ENCODE results near the gene SLCO2B1. TPM values are rescaled to one million over a fixed set of nuclear protein-coding genes. Genes with fewer than 3 reads are reported as not detected.

SLCO2B1 gene
- total RNA-seq, 2 experiments from 2014 or later = not detected

DNA sequence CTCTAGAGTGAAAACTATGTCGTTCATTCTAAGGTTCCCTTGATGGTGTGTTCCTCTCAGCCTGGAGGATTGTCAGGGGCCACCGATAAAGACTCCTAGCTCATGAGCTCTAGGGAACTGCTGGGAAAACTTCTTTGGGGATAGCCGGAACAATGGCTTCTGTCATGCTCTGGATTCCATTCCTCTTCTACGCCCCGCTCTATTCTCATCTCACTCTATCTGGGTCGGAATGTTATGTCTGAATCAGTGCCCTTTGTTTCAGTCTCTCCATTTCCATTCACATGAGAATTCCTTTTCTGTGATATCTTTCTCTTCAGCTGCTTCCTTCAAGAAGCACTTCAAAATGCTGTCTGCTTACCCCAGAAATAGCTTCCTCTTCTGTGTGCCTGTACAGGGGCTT lies 16.9 kb upstream of the SLCO2B1 start:
- H3K27ac Mint-ChIP-seq = no peak overlapping the region
- CTCF ChIA-PET = interaction anchor here (0.7 to 2.2 kb wide), 7 partner anchors 9 to 114 kb away, joined by 3 to 13 read pairs (median 3); no protein-coding TSS in a partner anchor
- no peaks in the 10 kb centered on the region for H3K4me1 Mint-ChIP-seq
- no peak overlapping the region for H3K4me3 Mint-ChIP-seq
- no peaks in the 10 kb centered on the region for H3K36me3 Mint-ChIP-seq
- H3K27me3 Mint-ChIP-seq = peaks cover 47% of the 10 kb centered on the region
- DNase-seq (peak; percentile 22), ATAC-seq (no peak)
- no peaks in the 10 kb centered on the region for H3K9me3 Mint-ChIP-seq (ENCODE audit: low read depth)

DNA sequence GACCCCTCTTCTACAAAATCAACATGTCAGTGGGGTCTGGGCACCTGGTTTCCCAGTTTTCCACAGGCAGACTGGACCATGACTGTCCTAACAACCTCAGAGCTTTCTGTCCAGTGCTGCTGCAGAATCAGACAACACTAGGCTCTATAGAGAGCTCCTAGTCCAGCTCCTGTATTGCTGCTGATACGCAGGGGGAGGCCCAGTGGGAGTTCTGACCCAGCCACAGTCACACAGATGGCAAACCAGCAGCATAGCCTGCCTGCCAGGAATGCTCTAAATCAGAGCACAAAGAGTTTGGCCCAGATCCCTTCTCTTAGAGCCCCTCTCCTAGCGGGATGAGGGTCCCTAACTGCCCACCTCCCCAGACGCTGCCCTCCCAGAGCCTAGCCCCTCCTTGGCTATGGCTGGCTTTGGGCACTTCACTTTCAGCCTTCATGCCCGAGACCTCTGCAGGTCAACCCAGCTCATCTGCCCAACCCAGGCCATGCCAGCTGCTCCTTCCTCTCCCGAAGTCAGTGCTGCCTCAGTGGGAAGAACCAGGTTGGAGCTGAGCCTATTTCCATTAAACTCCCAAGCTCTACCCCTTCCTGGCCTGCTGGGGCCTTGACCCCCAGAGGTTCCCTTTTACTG lies 15.8 kb upstream of the SLCO2B1 start:
- no peak overlapping the region for H3K27ac Mint-ChIP-seq
- no peaks in the 10 kb centered on the region for H3K4me1 Mint-ChIP-seq
- ATAC-seq = no peak
- H3K9me3 Mint-ChIP-seq (ENCODE audit: low read depth) = no peaks in the 10 kb centered on the region
- H3K27me3 Mint-ChIP-seq = peaks cover 46% of the 10 kb centered on the region
- no peaks in the 10 kb centered on the region for H3K36me3 Mint-ChIP-seq
- H3K4me3 Mint-ChIP-seq = no peak overlapping the region
- peak; percentile 18 for DNase-seq
- CTCF ChIA-PET = interaction anchor here (0.7 to 1.6 kb wide), 5 partner anchors 12 to 113 kb away, joined by 3 to 4 read pairs (median 3); no protein-coding TSS in a partner anchor

GRCh38 chr11:75135651-75136050 lies 15.3 kb upstream of the SLCO2B1 start:
- Mint-ChIP-seq H3K27me3 (peaks cover 48% of the 10 kb centered on the region), H3K4me1 (peaks cover 3% of the 10 kb centered on the region), H3K9me3 (ENCODE audit: low read depth) (no peaks in the 10 kb centered on the region), H3K4me3 (no peak overlapping the region), H3K27ac (no peak overlapping the region), H3K36me3 (no peaks in the 10 kb centered on the region)
- CTCF ChIA-PET = interaction anchor here (1.4 to 1.6 kb wide), 2 partner anchors 11 to 106 kb away, joined by 3 to 4 read pairs; no protein-coding TSS in a partner anchor
- ATAC-seq (no peak), DNase-seq (peak; percentile 18)

DNA sequence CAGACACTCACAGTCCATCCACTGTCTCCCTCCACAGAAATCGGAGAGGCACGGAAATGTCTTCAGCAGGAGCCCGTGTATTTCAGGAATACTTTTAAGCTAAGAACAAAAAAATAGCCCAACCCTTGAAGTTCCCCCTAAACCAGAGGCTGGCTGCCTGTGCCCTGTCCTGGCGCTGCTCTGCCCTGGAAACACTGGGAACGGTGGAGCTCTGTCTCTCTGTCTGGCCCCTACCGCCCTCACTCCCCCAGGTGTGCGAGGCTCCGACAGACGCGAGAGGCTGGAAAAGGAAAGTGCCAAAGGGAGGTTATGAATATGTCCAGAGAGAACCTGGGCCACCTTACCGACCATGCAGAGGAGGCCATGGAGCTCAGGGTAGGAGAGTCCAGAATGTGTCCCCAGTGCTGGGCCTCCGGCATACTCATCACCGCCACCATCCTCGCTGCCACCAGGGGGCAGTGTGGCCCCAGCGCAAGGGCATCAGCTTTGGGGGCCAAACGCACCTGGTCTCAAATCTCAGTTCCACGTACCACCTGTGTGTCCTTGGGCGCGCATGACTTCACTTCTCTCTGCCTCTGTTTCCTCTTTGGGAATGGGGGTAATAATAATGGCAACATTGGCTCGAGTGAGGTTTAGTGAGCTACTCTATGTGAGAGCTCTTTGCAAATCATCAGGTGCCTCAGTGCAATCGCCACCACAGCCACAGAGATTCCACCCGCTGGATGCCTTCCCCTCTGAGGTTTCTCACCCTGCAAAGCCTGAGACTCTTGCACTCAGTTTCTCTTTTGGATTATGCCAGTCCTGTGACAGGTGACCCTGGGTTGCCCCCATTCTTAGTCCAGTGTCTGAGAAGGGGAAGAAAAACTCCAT lies 10.4 kb upstream of the SLCO2B1 start:
- peaks cover 28% of the 10 kb centered on the region for H3K27me3 Mint-ChIP-seq
- ATAC-seq (peak; percentile 54), DNase-seq (peak; percentile 85)
- no peak overlapping the region for H3K27ac Mint-ChIP-seq
- H3K4me3 Mint-ChIP-seq = no peak overlapping the region
- H3K4me1 Mint-ChIP-seq = peaks cover 44% of the 10 kb centered on the region
- no peaks in the 10 kb centered on the region for H3K9me3 Mint-ChIP-seq (ENCODE audit: low read depth)
- H3K36me3 Mint-ChIP-seq = no peaks in the 10 kb centered on the region
- CTCF ChIA-PET = interaction anchor here (0.5 to 14.5 kb wide), 56 partner anchors 9 to 647 kb away, joined by 3 to 572 read pairs (median 4); partner anchors contain the start of genes NEU3, SLCO2B1 and TPBGL

- CTCF ChIA-PET = interaction anchor here (0.5 to 14.5 kb wide), 50 partner anchors 9 to 648 kb away, joined by 3 to 572 read pairs (median 5); partner anchors contain the start of genes NEU3, SLCO2B1 and TPBGL
- Mint-ChIP-seq H3K27ac (no peak overlapping the region), H3K9me3 (ENCODE audit: low read depth) (no peaks in the 10 kb centered on the region), H3K4me3 (no peak overlapping the region), H3K4me1 (peaks cover 49% of the 10 kb centered on the region), H3K36me3 (no peaks in the 10 kb centered on the region), H3K27me3 (peaks cover 34% of the 10 kb centered on the region)
- DNase-seq (peak; percentile 21), ATAC-seq (no peak)
These were observed 9.7 kb upstream of the SLCO2B1 start for GRCh38 chr11:75141166-75141565.

DNA sequence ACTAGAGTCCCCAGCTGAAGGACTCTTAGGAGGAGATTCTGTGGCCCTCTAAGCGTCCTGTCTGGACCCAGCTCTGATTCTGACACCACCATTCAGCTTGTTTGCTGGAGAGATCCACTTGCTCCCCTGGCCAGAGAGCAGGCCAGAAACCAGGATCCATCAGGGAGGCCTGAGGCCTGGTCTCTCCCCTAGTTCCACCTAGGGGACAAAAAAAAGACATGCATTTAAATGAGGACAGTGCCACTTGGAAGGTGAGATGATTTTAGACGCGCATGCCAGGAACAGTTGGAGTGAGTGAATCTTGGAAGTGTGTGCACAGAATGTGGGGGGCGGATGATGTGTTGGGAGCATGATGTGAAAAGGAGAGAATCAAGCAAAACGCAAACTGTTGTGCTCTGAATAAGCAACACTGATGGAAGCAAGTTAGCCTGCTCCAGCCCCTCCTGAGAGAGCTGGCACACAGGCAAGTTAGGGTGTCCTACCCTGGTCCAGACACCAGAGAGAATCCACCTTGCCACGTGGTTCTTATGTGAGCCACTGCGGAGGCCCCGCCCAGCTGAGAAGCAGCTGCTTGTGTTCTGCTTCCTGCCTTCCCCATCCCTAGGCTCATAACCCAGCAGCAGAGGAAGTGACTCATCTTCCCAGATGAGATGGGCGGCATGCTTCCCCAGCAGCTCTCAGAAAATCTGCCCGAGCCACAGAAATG lies 8.0 kb upstream of the SLCO2B1 start:
- DNase-seq = peak; percentile 92
- H3K36me3 Mint-ChIP-seq = no peaks in the 10 kb centered on the region
- peaks cover 35% of the 10 kb centered on the region for H3K27me3 Mint-ChIP-seq
- H3K4me3 Mint-ChIP-seq = peak overlapping the region; percentile 22
- CTCF ChIA-PET = interaction anchor here (0.7 to 14.5 kb wide), 19 partner anchors 10 to 240 kb away, joined by 3 to 572 read pairs (median 5); partner anchors contain the start of gene TPBGL
- H3K27ac Mint-ChIP-seq = peak overlapping the region; percentile 76
- peak; percentile 90 for ATAC-seq
- no peaks in the 10 kb centered on the region for H3K9me3 Mint-ChIP-seq (ENCODE audit: low read depth)
- H3K4me1 Mint-ChIP-seq = peaks cover 54% of the 10 kb centered on the region

GRCh38 chr11:75143420-75143731 lies 7.5 kb upstream of the SLCO2B1 start:
- Mint-ChIP-seq H3K4me3 (peak overlapping the region; percentile 22), H3K4me1 (peaks cover 59% of the 10 kb centered on the region), H3K9me3 (ENCODE audit: low read depth) (no peaks in the 10 kb centered on the region), H3K27me3 (peaks cover 30% of the 10 kb centered on the region), H3K36me3 (no peaks in the 10 kb centered on the region), H3K27ac (peak overlapping the region; percentile 76)
- CTCF ChIA-PET = interaction anchor here (0.7 to 14.5 kb wide), 20 partner anchors 10 to 239 kb away, joined by 3 to 572 read pairs (median 6); partner anchors contain the start of genes NEU3 and TPBGL
- ATAC-seq = no peak
- DNase-seq = no peak

DNA sequence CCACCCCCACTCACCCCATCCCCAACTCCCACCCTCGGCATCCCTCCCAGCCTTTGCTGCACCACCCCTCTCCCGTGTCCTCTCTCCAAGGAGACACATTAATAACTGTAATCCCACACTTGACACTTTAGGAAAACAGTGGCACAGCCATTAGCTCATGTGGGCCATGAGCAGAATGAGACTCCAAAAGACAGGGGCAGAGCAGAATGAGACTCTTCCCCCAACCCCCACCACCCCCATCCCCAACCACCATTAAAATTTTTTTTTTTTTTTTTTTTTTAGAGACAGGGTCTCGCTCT lies 6.2 kb upstream of the SLCO2B1 start:
- H3K27me3 Mint-ChIP-seq = peaks cover 27% of the 10 kb centered on the region
- no peaks in the 10 kb centered on the region for H3K9me3 Mint-ChIP-seq (ENCODE audit: low read depth)
- no peaks in the 10 kb centered on the region for H3K36me3 Mint-ChIP-seq
- no peak for ATAC-seq
- DNase-seq = no peak
- CTCF ChIA-PET = interaction anchor here (0.9 to 14.5 kb wide), 12 partner anchors 14 to 217 kb away, joined by 3 to 572 read pairs (median 12); partner anchors contain the start of gene TPBGL
- H3K4me3 Mint-ChIP-seq = no peak overlapping the region
- no peak overlapping the region for H3K27ac Mint-ChIP-seq
- peaks cover 69% of the 10 kb centered on the region for H3K4me1 Mint-ChIP-seq

DNA sequence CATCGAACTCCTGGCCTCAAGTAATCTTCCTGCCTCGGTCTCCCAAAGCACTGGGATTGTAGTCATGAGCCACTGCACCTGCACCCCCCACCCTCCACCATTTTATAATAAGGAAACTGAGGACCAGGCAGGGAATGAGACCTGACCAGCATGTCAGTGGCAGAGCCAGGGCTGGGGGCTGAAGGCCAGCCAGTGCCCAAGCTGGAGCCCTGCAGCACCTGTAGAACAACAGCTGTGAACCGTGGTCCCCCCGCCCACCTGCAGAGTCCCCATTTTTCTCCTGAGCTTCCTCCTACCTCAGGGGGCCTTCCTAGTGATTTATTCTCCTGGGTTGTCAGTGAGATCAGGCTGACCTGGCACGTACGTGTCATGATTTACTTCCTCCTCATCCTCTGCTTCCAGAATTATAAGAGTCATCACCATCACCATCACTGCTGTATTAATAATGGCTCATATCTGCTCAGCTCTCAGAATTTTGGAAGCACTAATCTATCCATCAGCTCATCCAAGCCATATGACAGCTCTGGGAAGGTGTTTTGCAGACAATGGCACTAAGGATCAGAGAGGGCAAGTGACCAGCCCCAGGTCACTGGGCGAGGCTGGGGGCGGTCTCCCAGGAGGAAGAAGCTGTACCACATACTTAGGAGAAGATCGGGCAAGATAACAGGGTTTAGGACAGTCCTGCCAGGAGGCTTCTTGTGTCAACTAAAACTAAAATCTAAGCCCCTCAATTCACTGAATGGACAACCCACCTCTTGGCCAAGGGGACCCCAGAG lies 5.5 kb upstream of the SLCO2B1 start:
- CTCF ChIA-PET = interaction anchor here (0.6 to 14.5 kb wide), 14 partner anchors 10 to 218 kb away, joined by 3 to 572 read pairs (median 8); partner anchors contain the start of gene TPBGL
- peaks cover 68% of the 10 kb centered on the region for H3K4me1 Mint-ChIP-seq

DNA sequence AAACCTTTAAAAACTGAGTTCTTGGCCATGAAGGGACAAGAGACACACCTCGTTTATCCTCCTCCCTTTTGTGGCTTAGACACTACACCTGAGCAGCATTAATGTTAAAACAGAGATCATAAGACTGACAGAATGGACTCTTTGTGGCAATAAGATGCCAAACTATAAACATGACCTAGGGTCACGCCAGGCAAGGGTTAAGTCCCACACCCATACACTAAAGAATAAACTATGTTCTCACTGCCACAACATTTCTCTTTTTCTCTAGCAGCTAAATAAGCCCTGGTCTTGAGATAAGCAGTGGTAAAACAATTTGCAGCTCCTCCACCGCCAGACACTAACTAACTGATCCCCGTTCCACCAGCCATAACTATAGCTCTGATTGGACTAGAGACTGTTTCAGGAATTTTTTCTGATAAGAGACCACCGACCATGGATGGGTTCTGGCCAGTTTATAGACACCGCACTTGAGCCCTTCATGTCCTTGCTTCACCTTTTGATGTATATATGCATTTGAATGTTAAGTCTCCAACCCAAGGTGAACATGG lies 4.9 kb upstream of the SLCO2B1 start:
- no peak for DNase-seq
- CTCF ChIA-PET = interaction anchor here (0.6 to 14.5 kb wide), 13 partner anchors 9 to 218 kb away, joined by 3 to 572 read pairs (median 8); partner anchors contain the start of gene TPBGL

More for the DNA sequence above, 5.5 kb upstream of the SLCO2B1 start:
- Mint-ChIP-seq H3K27ac (no peak overlapping the region), H3K27me3 (peaks cover 33% of the 10 kb centered on the region), H3K4me3 (no peak overlapping the region), H3K9me3 (ENCODE audit: low read depth) (no peaks in the 10 kb centered on the region), H3K36me3 (no peaks in the 10 kb centered on the region)
- ATAC-seq = no peak
- no peak for DNase-seq

DNA sequence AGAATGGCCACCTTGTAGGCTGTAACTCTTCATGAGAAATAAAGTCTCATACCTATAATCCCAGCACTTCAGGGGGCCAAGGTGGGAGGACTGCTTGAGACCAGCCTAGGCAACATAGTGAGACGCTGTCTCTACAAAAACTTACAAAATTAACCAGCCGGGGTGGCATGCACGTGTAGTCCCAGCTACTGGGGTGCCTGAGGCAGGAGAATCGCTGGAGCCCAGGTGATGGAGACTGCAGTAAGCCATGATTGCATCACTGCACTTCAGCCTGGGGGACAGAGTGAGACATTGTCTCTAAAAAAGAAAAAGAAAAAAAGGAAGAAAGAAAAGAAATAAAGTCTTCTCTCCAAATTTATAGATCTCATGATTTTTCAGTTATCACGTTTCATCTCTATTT lies 4.2 kb upstream of the SLCO2B1 start:
- Mint-ChIP-seq H3K4me3 (no peak overlapping the region), H3K4me1 (peaks cover 57% of the 10 kb centered on the region), H3K27me3 (peaks cover 43% of the 10 kb centered on the region), H3K36me3 (no peaks in the 10 kb centered on the region), H3K27ac (no peak overlapping the region), H3K9me3 (ENCODE audit: low read depth) (no peaks in the 10 kb centered on the region)
- ATAC-seq = no peak
- CTCF ChIA-PET = interaction anchor here (0.6 to 14.5 kb wide), 9 partner anchors 12 to 219 kb away, joined by 3 to 572 read pairs (median 10); partner anchors contain the start of gene TPBGL
- DNase-seq = no peak

More for the DNA sequence above, 4.9 kb upstream of the SLCO2B1 start:
- Mint-ChIP-seq H3K9me3 (ENCODE audit: low read depth) (no peaks in the 10 kb centered on the region), H3K27ac (no peak overlapping the region), H3K4me3 (no peak overlapping the region), H3K27me3 (peaks cover 37% of the 10 kb centered on the region), H3K36me3 (no peaks in the 10 kb centered on the region), H3K4me1 (peaks cover 63% of the 10 kb centered on the region)
- ATAC-seq = no peak
